CMK (cell line): ENCODE measurements around the gene KCNMB2.

Source experiments
- DNase-seq: peaks from one replicate; pipeline ENCODE4 v3.0.0-alpha.2; 2010; ENCODE audit warnings: low read depth

Gene KCNMB2

DNA sequence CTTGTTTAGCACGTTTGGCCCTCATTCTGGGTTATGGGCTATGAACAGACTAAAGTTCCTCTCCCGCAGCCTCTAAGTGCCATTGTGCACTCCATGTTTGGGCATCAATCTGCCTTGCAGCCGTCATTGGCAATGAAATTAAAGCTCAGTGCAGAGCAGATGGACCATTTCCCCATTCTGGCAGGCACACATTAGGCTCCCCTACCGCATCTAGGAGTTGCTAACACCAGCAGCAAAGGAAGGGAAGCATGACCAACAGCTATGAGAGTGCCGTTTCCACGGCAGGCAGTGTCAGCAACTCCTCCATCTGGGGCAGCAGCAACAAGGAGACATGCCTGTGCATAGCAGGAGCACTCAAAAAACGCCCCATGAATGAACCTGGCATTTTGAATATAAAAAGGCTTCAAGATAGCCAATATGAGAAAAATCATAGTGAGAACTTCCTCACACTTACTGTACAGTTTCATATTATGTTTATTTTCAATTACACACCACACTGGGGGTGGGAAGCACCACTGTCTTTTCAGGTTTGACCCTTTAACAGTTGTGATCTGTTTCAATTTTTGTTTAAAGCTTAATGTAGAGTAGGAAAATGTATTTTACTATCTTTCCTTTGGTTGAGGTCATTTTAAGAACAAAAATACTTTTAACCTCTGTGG is 218.7 kb downstream of the KCNMB2 start:
- no peak for DNase-seq

DNA sequence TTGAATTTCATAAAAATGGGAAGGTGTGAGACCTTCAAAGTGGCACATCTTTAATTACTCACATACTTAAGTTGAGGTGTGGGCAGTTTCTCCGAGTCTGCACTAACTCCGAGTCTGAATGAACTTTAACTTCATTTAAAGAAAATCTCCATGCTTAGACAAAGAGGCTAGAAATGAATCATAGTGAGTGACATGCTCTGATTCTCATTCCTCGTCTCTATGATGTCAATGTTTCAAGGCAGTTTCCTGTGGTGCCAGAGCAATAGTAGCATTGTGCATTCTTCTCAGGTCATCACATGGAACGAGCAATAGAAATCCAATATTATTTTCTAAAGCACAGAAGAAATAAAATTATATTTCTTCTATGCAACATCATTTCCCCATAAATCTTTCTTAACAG is 224.8 kb downstream of the KCNMB2 start:
- DNase-seq: no peak

DNA sequence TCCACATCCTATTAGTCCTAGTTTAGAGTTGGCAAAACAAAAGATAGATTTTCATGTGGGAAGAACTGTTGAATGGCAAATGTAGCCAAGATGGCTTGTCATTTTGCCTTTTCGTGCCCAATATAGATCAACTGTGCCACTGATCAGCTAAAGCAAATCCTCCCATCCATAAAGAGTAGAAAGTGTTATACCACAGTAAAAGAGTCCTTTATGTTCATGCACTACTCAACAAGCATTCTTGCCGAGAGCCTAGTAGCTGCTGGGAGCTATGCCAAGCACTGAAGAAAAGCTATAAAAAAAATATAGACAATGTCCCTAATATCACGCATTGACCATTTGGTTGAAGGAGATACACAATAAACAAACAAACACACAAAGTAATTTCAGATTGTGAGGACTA is 225.2 kb downstream of the KCNMB2 start:
- no peak for DNase-seq

DNA sequence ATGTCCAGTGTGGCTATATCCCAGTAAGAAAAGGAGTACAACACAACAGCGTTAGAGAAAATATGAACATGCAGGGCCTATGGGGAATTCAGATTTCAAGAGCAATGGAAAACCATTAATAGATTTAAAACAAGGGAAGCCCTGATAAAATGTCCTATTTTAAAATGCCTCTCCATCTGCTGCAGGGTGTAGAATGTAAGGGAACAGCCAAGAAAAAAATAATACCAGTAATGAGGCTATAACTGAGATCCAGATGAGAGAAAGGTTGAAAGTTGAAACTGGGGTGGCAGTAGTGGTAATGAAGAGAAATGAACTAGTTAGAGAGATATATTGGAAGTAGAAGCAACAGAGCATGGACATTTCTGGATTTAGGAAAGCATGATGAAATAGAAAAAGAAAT is 226.1 kb downstream of the KCNMB2 start:
- DNase-seq: no peak

DNA sequence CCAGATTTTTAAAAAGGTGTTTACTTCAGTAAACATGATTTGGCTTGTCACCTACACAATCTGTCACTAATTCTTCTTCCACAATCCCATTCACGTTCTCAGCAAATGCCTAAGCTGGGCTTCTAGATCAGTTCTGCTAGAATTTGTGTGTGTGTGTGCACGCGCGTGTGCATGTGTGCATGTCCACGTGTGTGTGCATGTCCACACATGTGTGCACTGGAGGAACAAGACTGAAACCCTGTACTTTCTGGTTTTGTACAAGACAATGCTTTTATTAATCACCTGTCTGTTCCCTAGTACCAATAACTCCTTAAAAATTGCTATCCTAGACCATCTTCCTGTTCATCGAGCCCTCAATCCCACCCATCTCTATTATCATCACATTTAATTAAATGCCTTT is 229.2 kb downstream of the KCNMB2 start:
- no peak for DNase-seq

DNA sequence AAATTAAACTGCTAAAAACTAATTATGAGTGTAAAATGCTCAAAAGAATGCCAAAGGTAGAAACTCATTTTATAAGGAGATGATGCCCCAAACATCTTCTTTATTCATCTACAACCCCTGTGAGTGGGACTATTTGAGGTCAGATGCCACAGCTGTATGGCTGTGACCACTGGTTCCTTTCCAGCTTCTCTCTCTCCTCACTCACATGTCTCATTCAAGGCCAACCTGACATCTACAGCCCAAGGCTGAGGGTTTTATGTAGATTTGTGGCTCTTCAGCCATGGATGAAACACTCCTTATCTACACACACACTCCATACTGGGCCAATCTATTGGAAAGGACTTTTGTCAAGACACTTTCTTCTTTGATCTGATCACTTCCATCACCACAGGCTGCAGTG is 231.3 kb downstream of the KCNMB2 start:
- no peak for DNase-seq

DNA sequence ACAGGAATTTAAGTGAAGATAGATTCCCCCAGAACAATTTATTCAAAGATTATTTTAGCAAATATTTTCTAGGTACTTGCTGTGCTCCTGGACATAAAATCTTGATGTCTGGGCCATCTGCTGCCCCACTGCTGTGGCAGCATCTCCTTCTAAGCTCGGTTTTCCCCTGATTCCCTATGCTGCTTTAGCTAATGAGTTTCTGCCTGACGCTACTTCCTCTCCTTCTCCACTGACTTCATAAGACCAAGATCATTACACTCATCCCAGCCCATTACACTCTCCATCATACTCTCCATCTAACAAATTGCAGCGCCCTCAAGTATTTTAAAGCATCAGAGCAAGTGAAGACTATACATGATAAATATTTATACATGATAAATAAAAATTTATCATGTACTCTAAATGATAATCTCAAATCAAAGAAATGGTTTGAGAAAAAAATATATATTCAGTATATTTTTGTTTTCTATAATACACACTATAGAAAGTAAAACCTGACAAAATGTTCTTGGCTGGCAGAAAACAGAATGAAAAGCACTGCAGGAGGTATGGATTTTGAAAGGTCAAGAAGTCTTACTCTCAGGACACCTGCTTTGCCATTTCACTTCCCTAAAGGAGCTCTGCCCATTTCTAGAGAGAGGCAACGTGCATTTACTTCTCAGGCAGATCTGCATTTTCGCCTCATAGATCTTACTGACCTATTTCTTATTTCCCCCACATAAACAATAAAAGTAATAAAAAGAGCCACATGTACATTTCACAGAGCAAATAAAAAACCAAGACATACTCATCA is 232.0 kb downstream of the KCNMB2 start:
- DNase-seq: no peak

DNA sequence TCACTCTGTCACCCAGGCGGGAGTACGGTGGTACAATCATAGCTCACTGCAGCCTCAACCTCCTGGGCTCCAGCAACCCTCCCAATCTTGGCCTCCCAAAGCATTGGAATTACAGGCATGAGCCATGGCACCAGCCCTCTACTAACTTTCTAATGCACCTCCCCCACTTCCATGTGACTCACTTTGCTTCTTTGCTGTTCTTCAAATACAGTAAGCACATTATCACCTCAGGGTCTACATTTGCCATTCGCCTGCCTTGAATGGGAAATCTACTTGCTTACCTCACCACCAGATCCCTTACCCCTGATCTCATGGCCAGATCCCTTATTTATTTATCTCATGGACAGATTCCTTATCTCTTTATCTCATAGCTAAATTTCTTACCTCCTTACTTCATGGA is 235.3 kb downstream of the KCNMB2 start:
- DNase-seq: no peak

DNA sequence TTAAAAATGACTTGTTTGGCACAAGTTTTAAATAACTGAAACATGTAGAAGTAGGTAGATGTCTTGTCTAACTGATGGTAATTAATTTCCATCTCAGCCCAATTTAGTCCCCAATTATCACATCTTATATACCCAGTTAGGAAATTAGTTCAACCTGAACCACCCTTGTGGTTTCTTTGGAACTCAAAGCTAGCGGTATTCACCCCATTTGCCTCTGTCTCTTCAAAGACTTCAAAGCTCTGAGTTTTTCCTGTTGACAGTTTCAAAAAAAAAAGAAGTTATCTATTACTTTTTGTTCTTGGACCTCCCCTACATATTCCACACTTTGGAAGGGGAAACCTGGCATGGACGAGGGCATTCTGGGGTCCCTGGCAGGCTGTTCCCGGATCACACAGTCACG is 236.5 kb downstream of the KCNMB2 start:
- DNase-seq: no peak

DNA sequence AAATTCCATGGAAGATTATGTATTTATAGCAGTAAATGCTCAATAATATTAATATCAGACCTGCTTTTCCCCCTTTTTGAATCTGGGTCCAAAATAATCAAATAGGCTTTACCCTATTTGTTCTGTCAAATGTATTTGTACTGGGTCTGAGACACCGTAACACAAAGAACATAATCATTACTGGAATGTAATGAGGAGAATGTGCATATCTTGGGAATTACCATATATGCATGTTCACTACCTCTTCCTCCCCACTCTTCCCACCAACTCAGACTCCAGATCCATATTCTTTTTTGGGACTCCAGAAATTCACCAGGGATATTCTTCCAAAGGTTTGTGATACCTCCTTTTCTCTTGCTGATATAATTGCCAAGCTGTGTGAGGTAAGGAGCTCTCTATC is 237.1 kb downstream of the KCNMB2 start:
- DNase-seq: no peak

DNA sequence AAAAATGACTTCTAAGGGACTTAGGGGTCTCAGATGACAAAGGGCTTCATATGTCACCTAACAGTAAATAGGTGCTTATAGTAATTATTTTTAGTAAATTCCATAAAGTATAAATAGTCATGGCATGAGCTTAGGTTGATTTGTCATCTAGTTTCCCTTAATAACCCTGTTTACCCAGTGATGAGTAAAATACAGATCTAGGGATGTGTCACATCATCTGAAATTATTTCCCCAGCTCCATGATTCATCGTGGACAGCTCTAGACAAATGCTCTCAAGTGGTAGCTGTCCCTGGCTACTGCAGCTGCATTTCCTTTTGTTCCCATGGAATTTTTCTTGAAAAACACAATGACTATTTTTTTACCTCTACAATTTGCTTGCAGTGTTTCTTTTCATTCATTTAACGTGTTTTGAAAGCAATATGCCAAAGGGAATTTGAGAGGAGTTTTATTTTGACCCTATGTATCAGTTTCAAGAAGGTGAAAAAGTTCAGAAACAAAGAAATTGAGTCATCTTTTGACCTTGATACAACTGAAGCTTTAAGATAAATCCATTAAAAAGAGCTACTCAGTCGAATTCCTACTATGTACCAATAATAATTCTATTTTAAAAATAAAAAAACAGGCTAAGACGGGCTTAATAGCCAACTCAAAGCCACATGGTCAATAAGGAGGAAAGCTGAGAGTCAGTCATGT is 241.6 kb downstream of the KCNMB2 start:
- no peak for DNase-seq

DNA sequence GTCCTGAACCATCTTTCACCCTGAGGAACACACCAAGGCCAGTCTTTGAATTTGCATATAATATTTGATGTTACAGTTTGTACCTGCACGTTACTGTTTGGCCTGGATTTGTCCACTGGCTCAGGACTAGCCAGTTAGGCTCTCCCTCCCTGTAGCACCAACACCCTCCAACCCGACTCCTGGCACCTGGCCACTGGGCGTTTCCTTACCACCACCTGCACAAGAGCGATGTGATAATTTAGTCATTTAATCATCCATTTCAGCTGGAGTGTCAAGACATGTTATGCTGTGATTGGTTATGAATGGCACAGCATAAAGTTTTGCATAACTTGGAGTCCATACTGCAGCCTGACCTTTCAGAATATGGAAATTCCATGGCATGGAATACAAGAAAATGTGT is 242.4 kb downstream of the KCNMB2 start:
- DNase-seq: no peak

DNA sequence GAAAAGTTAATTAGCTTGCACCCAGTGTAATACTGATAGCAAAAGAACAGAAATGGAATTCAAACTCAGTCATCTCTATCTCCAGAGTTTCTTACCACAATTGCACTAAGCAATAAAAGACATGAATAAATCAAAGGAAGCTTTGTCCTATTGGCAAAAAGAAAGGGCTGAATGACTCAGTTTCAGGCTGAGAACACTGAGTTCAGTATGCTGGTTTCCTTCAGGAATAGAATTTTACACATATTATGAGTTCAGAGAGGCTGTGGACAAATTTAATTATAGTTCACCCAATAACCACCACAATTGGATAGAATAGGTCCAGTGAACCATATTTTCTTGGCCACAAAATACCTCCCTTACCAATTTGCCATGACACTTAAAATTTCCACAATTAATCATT is 249.7 kb downstream of the KCNMB2 start:
- DNase-seq: no peak

DNA sequence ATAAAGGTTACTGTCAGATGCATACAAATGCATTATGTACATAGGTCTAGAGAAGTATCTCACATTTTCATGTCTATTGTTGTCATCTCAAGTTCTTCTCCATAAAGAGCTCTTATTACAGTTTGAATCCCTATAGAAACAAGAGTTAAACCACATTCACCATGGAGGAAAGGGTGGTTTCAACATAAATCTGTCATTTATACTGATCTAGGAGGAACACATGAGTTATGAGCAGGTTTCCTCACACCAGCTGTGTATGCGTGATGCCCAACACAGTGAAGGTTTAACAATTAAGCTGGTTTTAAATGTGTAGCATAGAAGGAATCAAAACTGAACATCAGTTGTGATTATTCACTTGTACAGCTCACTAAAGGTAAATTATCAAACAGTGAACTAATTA is 251.7 kb downstream of the KCNMB2 start:
- no peak for DNase-seq

DNA sequence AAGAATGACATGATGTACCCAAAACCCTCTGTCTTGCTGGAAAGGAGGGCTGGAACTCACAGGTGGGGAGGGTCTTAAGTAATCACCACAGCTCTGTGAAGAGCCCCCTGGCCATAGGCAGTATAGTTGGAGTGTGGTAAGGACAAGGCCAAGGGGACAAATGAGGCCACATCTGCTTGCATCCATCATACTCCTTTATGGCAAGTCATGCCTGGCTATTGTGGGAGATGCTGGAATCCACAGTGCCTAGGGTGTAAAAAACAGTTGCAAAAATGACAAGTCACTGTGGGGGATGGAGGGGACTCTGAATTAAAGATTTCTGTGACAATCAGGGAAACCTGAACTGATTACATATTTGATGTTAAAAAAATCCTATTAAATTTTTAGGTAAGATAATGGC is 258.5 kb downstream of the KCNMB2 start:
- DNase-seq: no peak

DNA sequence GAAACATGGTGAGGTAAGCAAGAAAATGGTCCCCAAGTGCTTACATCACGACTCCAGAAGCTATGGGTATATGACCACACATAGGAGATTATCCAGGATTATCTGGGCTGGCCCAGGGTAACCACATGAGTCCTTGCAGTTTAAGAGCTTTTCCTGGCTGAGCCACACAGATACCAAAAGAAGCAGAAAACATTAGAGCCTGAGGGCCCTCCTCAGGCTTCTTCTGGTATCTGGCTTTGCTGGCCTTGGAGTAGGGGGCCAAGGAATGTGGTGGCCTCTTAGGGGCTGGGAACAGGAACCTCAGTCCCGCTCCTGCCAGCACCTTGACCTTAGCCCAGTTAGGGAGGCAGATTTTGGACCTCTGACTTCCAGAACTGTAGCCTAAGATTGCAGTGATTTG is 259.1 kb downstream of the KCNMB2 start:
- no peak for DNase-seq

DNA sequence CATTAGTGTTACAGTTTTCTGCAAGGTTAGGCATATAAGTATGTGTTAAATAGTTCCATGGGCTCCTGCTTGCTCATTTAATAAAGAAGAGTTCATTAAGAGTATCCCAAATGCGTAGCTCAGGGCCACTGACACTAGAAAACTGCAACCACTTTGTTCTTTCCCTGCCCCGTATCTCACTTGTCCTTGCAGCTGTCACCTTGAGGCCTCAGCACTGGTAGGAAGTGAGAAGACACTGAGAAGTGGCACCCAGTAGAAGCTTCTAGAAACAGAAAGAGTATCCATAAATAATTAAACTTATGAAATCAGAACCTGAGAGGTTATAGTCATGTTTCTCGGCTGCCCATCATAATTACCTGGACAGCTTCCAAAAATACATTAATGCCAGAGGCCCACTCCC is 266.0 kb downstream of the KCNMB2 start:
- DNase-seq: no peak

DNA sequence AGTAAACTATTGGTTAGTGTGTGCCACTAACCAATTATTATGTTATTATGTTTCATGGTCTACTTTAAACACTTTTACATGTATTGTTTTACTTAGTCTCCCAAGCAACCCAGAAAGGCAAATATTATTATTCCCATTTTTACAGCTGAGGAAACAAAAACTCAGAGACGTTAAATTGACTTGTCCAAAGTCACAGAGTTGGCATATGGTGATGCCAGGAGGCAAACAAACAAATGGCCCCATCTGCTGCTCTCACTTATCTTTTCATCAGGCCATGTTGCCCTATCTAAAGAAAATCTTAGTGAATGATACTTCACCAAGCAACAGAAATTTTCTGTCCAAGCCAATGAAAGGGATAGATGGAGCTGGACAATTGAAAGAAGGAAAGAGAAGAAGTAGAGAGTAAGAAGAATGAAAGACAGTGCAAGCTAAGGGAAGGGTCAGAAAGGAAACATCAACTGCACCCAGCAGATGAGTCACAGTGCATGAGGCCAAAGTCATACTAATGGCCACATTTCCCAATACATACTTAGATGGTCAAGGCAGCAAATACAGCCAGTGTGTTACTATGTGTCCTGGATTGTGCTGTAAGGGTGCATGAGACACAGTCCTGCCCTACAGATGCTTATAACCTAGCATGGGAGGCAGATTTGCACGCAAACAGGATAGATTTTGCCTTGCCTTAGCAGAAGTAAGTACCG is 266.9 kb downstream of the KCNMB2 start:
- no peak for DNase-seq

DNA sequence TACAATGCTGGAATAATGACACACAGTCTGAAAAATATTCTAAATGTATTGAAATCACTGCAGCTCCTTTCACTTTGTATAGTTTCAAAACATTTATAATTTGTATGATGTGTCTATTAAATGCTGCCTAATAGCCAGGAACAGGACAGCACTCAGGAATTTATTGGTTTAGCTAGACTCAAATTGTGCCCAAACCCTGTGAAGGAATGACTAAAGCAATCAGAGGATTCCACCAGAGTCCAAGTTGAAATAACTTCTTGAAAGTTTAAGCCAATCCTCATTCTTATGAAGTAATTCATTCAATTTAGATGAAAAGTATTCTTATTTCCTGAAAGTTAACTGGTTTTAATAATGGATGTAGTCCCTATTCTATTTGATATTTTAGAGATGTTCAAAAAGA is 268.4 kb downstream of the KCNMB2 start:
- no peak for DNase-seq

DNA sequence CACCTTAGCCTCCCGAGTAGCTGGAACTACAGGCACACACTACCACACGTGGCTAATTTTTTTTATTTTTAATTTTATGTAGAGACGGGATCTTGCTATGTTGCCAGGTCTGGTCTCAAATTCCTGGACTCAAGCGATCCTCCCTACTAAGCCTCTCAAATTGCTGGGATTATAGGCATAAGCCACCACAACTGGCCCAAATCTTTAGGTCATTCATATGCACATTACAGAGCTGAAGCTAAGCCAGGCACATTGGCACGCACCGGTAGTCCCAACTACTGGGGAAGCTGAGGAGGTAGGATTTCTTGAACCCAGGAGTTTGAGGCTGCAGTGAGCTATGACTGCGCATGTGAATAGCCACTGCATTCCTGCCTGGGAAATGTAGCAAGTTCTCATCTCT is 269.5 kb downstream of the KCNMB2 start:
- no peak for DNase-seq

DNA sequence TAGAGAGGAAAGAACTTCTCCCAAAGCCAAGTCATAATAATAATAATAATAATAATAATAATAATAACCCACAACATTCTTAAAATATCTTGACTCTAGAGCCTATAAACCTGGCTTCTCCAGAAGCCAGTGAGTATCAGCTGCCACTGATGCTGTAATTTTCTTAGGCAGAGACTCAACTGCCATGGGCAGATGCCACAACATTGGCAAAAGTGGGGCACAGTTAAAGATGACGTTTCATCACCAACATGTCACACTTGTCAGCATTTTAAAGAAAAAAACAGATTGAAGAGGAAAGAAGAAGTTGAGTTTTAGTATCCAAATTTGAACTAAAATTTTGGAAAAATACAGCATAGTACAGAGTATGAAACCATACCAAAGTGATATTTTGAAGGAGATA is 270.4 kb downstream of the KCNMB2 start:
- DNase-seq: no peak

DNA sequence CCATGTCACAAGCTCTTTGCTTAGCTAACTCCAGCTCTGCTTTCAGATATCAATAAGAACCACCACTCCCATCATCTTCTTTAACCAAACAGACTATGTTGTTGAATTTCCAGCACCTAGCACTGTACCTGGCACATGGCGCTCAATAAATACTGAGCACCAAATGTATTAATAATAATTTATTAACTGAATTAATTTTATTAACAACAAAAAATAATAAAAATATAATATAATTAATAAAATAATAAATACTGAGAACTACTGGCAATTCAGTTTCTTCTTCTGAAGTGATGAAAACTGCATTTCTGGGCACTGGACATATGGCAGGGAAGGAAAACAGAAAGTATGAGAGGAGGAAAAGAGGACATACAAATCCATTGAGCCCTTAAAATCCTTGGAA is 271.5 kb downstream of the KCNMB2 start:
- DNase-seq: no peak

DNA sequence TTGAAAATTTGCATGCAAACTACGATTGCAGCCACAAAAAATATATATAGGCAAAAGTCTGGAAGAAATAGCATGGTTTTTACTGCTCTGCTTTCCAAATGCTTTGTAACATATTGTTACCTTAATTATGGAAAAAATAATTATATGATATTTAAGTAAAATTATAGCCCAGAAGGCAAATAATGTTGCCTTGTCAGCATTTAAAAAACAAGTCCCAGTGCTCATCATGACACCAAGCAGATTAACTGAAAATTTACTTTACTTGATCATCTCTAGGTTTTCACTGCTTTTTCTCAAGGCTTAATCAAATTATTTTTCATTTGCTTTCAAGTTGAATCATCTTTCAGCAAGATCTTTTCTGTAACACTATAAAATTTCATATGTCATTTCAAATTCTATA is 272.5 kb downstream of the KCNMB2 start:
- no peak for DNase-seq
